ENCODE data around the gene GALNT10. TPM values are rescaled to one million over a fixed set of nuclear protein-coding genes. Genes with fewer than 3 reads are reported as not detected.

Gene GALNT10
- total and polyA plus RNA-seq, 9 of the 15 experiments (the other 6 are each of a cell fraction or from before 2014, with no cell fraction given): 4.6 to 37.1 (median 13.3) TPM

DNA sequence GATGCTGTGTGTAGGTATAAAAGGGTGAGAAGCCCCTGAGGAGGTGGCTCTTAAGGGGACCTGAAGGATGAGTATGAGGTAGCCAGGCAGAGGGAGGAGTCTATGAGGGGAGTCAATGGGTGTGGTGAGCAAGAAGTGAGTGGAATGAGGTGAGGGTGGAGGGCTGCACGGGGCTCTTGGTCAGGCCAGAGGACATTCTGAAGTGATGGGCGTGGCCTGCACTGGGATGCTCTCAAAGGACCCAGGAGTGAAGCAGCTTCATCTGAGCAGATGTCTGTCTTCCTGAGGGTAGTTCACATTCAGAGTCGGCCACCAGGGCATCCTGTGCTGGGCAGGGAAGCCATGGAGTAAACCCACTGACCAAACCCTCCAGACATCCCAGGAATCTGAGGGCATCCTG is 210.1 kb downstream of the GALNT10 start (continued):
- TF ChIP-seq, protein P1, sequence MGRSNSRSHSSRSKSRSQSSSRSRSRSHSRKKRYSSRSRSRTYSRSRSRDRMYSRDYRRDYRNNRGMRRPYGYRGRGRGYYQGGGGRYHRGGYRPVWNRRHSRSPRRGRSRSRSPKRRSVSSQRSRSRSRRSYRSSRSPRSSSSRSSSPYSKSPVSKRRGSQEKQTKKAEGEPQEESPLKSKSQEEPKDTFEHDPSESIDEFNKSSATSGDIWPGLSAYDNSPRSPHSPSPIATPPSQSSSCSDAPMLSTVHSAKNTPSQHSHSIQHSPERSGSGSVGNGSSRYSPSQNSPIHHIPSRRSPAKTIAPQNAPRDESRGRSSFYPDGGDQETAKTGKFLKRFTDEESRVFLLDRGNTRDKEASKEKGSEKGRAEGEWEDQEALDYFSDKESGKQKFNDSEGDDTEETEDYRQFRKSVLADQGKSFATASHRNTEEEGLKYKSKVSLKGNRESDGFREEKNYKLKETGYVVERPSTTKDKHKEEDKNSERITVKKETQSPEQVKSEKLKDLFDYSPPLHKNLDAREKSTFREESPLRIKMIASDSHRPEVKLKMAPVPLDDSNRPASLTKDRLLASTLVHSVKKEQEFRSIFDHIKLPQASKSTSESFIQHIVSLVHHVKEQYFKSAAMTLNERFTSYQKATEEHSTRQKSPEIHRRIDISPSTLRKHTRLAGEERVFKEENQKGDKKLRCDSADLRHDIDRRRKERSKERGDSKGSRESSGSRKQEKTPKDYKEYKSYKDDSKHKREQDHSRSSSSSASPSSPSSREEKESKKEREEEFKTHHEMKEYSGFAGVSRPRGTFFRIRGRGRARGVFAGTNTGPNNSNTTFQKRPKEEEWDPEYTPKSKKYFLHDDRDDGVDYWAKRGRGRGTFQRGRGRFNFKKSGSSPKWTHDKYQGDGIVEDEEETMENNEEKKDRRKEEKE (IDR thresholded peaks at IDR 0.05; ENCODE audit: borderline replicate concordance in 1 of 2, control insufficient read depth in 1 of 2, low read depth in 2 of 2, low read length in 1 of 2): no peak
- TF ChIP-seq DACH1 (IDR thresholded peaks at IDR 0.05; ENCODE audit: partially characterized antibody): no peak
- TF ChIP-seq, protein P2, sequence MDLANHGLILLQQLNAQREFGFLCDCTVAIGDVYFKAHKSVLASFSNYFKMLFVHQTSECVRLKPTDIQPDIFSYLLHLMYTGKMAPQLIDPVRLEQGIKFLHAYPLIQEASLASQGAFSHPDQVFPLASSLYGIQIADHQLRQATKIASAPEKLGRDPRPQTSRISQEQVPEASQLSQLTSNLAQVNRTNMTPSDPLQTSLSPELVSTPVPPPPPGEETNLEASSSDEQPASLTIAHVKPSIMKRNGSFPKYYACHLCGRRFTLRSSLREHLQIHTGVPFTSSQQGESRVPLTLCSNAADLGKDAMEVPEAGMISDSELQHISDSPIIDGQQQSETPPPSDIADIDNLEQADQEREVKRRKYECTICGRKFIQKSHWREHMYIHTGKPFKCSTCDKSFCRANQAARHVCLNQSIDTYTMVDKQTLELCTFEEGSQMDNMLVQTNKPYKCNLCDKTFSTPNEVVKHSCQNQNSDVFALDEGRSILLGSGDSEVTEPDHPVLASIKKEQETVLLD (IDR thresholded peaks at IDR 0.05): no peak

DNA sequence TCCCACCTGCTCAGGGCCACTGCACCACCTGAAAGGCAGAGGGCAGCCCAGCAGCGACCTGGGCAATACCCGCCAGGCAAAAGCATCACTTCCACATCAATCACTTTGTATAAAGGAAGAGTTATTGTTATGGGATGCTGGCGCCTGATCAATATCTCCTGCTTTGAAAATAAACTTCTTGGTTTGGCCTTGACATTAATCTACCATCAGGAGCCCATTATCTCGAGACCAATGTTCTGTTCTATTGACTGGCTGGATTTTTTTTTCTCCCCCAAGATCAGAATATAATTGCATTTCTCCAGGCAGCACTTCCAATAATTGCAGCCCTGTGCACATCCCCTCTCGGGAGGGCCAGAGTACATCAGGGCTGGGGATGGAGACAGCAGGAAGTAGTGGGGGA is 210.8 kb downstream of the GALNT10 start:
- BruUV-seq (replicated peaks): no TSS peak
- ATAC-seq: no peak
- peaks cover 0 to 9% of the 10 kb centered on the region in 2 experiments; a peak in 3 of 5 replicates for H3K4me1 ChIP-seq (replicated peaks in 1 of 2; ENCODE audit: control insufficient read depth in 2 of 2, insufficient read depth in 2 of 2, low read length in 2 of 2)
- no peak overlapping the region for H3K4me3 ChIP-seq
- H3K9me1 ChIP-seq (ENCODE audit: control insufficient read depth, insufficient read depth, low read length): no peaks in the 10 kb centered on the region
- no peaks in the 10 kb centered on the region for H3K9me3 ChIP-seq (replicated peaks; ENCODE audit: control insufficient read depth, insufficient read depth, low read depth, low read length)
- in situ Hi-C loops (cut with MboI): no loop called here
- no peak overlapping the region for H3K4me2 ChIP-seq (ENCODE audit: insufficient read depth, low read length)
- H3K79me2 ChIP-seq (ENCODE audit: control insufficient read depth, insufficient read depth, low read length): no peaks in the 10 kb centered on the region
- no peak for FAIRE-seq
- WGBS (ENCODE audit: insufficient coverage, low coverage, missing lambda C conversion rate): 41% methylated on average over 5 of the region's 5 CpGs
- no peaks in the 10 kb centered on the region for H4K20me1 ChIP-seq (replicated peaks; ENCODE audit: control insufficient read depth, insufficient read depth, low read length)
- no peaks in the 10 kb centered on the region for H3K27me3 ChIP-seq (ENCODE audit: control insufficient read depth in 2 of 2, insufficient read depth in 2 of 2, low read length in 2 of 2)
- no peak overlapping the region for H3K27ac ChIP-seq (ENCODE audit: extremely low read depth, low read depth, low read length)
- DNase-seq (ENCODE audit: extremely low read depth in 1 of 4, low spot score in 3 of 4): no peak
- ChIA-PET POLR2A (no interaction called here), CTCF (ENCODE audit: low intra/inter-chr PET ratio) (no interaction called here)
- no peaks in the 10 kb centered on the region for H3K36me3 ChIP-seq (ENCODE audit: control insufficient read depth, insufficient read depth, low read length)
- H3K9ac ChIP-seq (ENCODE audit: insufficient read depth in 1 of 2, low read depth in 2 of 2, low read length in 2 of 2): no peak overlapping the region
- H2AFZ ChIP-seq (ENCODE audit: low read depth, low read length): no peak overlapping the region
- intact Hi-C loops (cut with micrococcal nuclease): no loop called here
- no peak for TF ChIP-seq MYBL2 (IDR thresholded peaks at IDR 0.05; ENCODE audit: low read depth)
- TF ChIP-seq MYBL2 (CRISPR knock-in tag; IDR thresholded peaks at IDR 0.05; ENCODE audit: borderline replicate concordance): no peak
- TF ChIP-seq, protein P3, sequence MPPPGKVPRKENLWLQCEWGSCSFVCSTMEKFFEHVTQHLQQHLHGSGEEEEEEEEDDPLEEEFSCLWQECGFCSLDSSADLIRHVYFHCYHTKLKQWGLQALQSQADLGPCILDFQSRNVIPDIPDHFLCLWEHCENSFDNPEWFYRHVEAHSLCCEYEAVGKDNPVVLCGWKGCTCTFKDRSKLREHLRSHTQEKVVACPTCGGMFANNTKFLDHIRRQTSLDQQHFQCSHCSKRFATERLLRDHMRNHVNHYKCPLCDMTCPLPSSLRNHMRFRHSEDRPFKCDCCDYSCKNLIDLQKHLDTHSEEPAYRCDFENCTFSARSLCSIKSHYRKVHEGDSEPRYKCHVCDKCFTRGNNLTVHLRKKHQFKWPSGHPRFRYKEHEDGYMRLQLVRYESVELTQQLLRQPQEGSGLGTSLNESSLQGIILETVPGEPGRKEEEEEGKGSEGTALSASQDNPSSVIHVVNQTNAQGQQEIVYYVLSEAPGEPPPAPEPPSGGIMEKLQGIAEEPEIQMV (tag; conservative IDR thresholded peaks at IDR 0.05; ENCODE audit: low read depth): no peak
- TF ChIP-seq PHF8 (IDR thresholded peaks at IDR 0.05; ENCODE audit: borderline replicate concordance, low read length): no peak
- TF ChIP-seq, protein P4, sequence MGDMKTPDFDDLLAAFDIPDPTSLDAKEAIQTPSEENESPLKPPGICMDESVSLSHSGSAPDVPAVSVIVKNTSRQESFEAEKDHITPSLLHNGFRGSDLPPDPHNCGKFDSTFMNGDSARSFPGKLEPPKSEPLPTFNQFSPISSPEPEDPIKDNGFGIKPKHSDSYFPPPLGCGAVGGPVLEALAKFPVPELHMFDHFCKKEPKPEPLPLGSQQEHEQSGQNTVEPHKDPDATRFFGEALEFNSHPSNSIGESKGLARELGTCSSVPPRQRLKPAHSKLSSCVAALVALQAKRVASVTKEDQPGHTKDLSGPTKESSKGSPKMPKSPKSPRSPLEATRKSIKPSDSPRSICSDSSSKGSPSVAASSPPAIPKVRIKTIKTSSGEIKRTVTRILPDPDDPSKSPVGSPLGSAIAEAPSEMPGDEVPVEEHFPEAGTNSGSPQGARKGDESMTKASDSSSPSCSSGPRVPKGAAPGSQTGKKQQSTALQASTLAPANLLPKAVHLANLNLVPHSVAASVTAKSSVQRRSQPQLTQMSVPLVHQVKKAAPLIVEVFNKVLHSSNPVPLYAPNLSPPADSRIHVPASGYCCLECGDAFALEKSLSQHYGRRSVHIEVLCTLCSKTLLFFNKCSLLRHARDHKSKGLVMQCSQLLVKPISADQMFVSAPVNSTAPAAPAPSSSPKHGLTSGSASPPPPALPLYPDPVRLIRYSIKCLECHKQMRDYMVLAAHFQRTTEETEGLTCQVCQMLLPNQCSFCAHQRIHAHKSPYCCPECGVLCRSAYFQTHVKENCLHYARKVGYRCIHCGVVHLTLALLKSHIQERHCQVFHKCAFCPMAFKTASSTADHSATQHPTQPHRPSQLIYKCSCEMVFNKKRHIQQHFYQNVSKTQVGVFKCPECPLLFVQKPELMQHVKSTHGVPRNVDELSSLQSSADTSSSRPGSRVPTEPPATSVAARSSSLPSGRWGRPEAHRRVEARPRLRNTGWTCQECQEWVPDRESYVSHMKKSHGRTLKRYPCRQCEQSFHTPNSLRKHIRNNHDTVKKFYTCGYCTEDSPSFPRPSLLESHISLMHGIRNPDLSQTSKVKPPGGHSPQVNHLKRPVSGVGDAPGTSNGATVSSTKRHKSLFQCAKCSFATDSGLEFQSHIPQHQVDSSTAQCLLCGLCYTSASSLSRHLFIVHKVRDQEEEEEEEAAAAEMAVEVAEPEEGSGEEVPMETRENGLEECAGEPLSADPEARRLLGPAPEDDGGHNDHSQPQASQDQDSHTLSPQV (IDR thresholded peaks at IDR 0.05): no peak
- TF ChIP-seq KLF1 (tag; IDR thresholded peaks at IDR 0.05): no peak

Measured in K562 (cell line).